SJSA1 (cell line): Measurements from ENCODE around the gene PITPNM2. TPM values are rescaled to one million over a fixed set of nuclear protein-coding genes. Genes with fewer than 3 reads are reported as not detected.

ENCODE experiments used
- DNase-seq, 2 experiments: peaks; one replicate each; pipeline ENCODE4 v3.0.0-alpha.2; 2015 to 2020; ENCODE audit warnings: low spot score in 2 of 2, low read depth in 1 of 2
- H3K27ac ChIP-seq: fragments of 250-450 bp; sonication (Bioruptor Pico); 2 replicates; pipeline ENCODE4 v1.5.1; 2020; ENCODE audit warnings: mild to moderate bottlenecking, moderate library complexity
- H3K27me3 ChIP-seq: fragments of 250-450 bp; sonication (Bioruptor Pico); replicated peaks from 2 replicates; pipeline ENCODE4 v1.5.1; 2020; ENCODE audit warnings: mild to moderate bottlenecking, moderate library complexity
- H3K36me3 ChIP-seq: fragments of 250-450 bp; sonication (Bioruptor Pico); 2 replicates; pipeline ENCODE4 v1.5.1; 2020; ENCODE audit warnings: mild to moderate bottlenecking
- H3K4me1 ChIP-seq: fragments of 250-450 bp; sonication (Bioruptor Pico); replicated peaks from 2 replicates; pipeline ENCODE4 v1.6.1; 2021; ENCODE audit warnings: mild to moderate bottlenecking
- H3K4me3 ChIP-seq: fragments of 250-450 bp; sonication (Bioruptor Pico); 2 replicates; pipeline ENCODE4 v1.5.1; 2020; ENCODE audit warnings: mild to moderate bottlenecking
- H3K9me3 ChIP-seq: fragments of 250-450 bp; sonication (Bioruptor Pico); replicated peaks from 2 replicates; pipeline ENCODE4 v1.5.1; 2020; ENCODE audit warnings: mild to moderate bottlenecking
- total RNA-seq: library from RNA; depleted of rRNA; stranded (reverse); fragments of >200 nt; shearing (Covaris generic); gene quantifications from 2 replicates; pipeline ENCODE4 v1.2.3, GENCODE V29; 2014; rRNA removed

The PITPNM2 gene
- 0.42 TPM in 1 of 2 replicates, not detected in the other for total RNA-seq

DNA sequence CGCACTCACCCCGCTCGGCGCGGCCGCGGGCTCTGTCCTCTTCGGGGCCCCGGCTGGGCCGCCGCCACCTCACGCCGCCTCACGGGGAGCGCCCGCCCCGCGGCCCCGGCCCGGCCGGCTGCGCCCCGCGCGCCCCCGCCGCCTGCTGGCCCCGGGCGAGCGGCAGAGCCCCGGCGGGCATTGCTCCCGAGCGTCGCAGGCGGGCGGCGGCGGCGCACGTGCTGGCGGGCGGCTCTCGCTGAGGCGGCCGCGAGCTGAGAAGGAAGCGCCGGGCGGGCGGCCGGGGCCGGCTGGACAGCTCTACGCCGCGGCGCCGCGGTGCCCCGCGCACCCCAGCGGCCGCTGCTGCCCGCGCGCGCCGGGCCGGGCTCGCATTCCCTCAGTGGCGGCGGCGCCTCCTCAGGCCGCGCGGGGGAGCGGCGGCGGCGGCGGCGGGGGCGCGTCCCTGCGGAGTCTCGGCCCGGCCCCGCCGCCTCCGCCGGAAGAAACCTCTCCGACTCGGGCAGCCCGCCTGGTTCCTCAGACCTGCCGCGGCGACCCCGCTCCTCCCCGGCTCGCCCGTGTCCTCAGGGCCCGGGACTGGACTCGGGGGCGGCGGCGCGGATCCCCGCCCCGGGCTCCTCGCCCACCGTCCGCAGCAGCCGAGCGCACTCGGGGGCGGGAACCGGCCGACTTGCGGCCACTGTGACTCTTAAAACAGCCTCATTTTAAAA, at the start of gene PITPNM2:
Gene PITPNM2, minus strand, starts transcription at position 347 of the 713 bp plus-strand sequence. CDS start 116,500 bp downstream, outside the sequence.
- Histone ChIP-seq H3K27ac (no peak within 1 kb of the TSS), H3K4me1 (peaks cover 12% of the 10 kb centered on the region), H3K36me3 (peaks cover 5% of the 10 kb centered on the region; the same call in 1 of the 2 replicates), H3K27me3 (no peaks in the 10 kb centered on the region), H3K9me3 (no peaks in the 10 kb centered on the region), H3K4me3 (peak within 1 kb of the TSS; percentile 53)
- DNase-seq: peak; percentile 48 to 56

DNA sequence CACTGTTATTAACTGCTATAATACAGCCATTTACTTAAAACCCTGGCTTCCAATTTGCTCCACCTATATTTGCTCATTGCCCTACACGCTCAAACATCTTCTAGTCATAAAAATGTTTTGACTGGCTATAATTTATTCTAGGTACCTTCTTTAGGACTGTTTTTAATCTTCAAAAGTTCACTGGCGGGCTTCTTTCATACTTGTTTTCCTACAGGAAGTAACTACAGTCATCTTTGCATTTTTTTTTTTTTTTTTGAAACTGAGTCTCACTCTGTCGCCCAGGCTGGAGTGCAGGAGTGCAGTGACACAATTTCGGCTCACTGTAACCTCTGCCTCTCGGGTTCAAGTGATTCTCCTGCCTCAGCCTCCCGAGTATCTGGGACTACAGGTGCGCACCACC, 49.5 kb upstream of the PITPNM2 start:
- H3K4me1 ChIP-seq: no peaks in the 10 kb centered on the region
- H3K27ac ChIP-seq: no peak overlapping the region
- H3K36me3 ChIP-seq: peaks cover 64% of the 10 kb centered on the region
- H3K9me3 ChIP-seq: no peaks in the 10 kb centered on the region
- no peaks in the 10 kb centered on the region for H3K27me3 ChIP-seq
- H3K4me3 ChIP-seq: no peak overlapping the region
- no peak for DNase-seq

DNA sequence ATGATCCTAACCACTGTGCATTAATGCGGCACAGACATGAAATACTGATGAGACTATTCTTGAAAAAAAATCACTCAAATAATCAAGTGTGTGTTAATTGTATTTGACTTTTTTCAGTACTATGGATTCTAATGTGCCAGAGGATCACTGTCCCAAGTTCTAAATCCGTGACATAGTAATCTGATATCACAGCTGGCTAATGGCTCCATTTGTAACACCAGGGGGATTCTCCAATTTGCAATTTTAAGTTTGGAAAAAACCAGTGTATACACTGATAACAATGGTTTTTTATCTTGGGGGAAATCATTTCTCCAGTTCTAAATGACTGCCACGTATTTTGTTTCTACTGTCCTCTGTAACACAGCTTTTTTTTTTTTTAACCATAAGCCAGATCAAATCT, 49.0 kb upstream of the PITPNM2 start:
- Histone ChIP-seq H3K4me3 (no peak overlapping the region), H3K36me3 (peaks cover 61% of the 10 kb centered on the region), H3K27ac (no peak overlapping the region), H3K4me1 (no peaks in the 10 kb centered on the region), H3K27me3 (no peaks in the 10 kb centered on the region), H3K9me3 (no peaks in the 10 kb centered on the region)
- DNase-seq: no peak

DNA sequence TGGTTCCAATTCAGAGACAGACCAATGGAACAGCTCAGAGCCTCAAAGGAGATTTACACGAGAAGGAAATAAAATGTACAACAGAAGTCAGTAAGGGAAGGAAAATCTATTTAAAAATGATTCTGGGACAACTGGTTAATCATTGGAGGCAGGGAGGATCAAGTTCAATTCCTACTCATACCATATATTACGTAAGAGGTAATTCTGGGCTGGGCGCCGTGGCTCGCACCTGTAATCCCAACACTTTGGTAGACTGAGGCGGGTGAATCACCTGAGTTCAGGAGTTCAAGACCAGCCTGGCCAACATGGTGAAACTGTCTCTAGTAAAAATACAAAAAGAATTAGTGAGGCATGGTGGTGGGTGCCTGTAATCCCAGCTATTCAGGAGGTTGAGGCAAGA, 36.7 kb upstream of the PITPNM2 start:
- no peak overlapping the region for H3K4me3 ChIP-seq
- H3K27ac ChIP-seq: no peak overlapping the region
- no peak for DNase-seq
- H3K36me3 ChIP-seq: peaks cover 60% of the 10 kb centered on the region
- H3K27me3 ChIP-seq: no peaks in the 10 kb centered on the region
- H3K4me1 ChIP-seq: no peaks in the 10 kb centered on the region
- no peaks in the 10 kb centered on the region for H3K9me3 ChIP-seq

DNA sequence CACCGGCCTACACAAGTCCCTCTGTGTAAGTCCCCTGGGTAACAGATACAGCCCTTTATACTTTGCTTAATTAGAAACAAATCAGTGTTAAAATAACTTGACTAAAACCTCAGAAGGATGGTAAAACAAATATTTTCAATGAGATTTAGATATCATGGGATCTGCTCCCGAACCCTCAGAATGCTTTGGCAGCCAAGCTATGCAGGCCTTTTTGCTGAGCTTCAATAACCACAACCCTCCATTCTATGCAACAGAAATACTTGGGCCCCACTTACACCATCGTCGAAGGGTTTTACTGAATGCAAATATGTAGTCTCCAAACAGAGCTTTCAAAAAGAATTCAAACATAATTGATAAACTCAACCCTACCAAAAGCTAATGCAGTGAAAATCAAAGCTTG, 29.3 kb upstream of the PITPNM2 start:
- H3K27me3 ChIP-seq: no peaks in the 10 kb centered on the region
- no peak for DNase-seq
- no peaks in the 10 kb centered on the region for H3K4me1 ChIP-seq
- no peak overlapping the region for H3K4me3 ChIP-seq
- H3K36me3 ChIP-seq: peaks cover 53% of the 10 kb centered on the region
- no peaks in the 10 kb centered on the region for H3K9me3 ChIP-seq
- H3K27ac ChIP-seq: no peak overlapping the region

DNA sequence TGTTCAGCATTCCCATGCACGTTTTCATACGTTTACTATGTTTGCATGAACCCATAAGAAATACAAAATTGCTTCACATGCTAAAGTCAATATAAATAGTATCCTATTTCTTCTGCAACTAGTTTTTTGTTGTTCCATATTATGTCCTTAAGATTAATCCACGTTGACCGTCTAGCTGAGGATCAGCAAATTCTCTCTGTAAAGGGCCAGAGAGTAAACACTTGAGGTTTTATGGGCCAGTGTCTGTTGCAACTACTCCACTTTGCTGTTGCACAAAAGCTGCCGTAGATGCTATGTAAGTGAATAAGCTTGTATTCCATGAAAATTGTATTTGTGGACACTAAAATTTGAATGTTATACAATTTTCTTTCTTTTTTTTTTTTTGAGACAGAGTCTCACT, 21.1 kb upstream of the PITPNM2 start:
- no peaks in the 10 kb centered on the region for H3K4me1 ChIP-seq
- H3K27me3 ChIP-seq: no peaks in the 10 kb centered on the region
- no peaks in the 10 kb centered on the region for H3K9me3 ChIP-seq
- DNase-seq: no peak
- H3K27ac ChIP-seq: no peak overlapping the region
- H3K36me3 ChIP-seq: peaks cover 43% of the 10 kb centered on the region
- H3K4me3 ChIP-seq: no peak overlapping the region

DNA sequence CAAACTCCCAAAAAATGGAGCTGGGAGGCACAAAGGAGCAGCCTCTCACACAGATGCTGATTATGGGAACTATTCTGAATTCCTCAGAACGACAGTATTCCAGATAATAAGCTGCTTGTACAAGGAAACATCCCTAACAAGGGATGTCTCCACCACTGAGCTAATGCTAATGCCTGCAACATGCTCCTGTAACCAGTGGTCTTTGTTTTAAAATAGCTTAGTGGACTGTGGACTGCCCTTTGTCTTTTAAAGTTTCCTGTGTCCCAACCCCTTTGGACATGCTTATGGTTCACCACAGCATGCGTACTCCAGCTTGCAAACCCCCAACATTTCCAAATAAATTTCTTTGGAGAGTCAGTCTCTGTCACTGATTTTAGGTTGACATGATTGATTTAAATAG, 16.4 kb upstream of the PITPNM2 start:
- H3K4me1 ChIP-seq: no peaks in the 10 kb centered on the region
- H3K27ac ChIP-seq: no peak overlapping the region
- no peaks in the 10 kb centered on the region for H3K9me3 ChIP-seq
- no peak for DNase-seq
- peaks cover 59% of the 10 kb centered on the region for H3K36me3 ChIP-seq
- H3K4me3 ChIP-seq: no peak overlapping the region
- no peaks in the 10 kb centered on the region for H3K27me3 ChIP-seq

DNA sequence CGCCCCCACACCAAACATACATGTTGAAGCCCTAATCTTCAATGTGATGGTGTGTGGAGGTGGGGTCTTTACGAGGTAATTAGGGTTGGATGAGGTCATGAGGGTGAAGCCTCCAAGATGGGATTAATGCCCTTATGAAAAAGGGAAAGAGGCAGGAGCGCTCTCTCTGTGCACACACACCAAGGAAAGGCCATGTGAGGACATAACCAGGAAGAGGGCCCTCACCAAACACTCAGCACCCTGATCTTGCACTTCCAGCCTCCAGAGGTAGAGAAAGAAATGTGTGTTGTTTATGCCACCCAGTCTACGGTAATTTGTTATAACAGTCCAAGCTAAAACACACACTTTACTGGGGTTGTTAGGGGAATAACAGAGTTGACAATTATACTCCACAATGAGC, 14.6 kb upstream of the PITPNM2 start:
- Histone ChIP-seq H3K9me3 (no peaks in the 10 kb centered on the region), H3K4me3 (no peak overlapping the region), H3K4me1 (no peaks in the 10 kb centered on the region), H3K27me3 (no peaks in the 10 kb centered on the region), H3K27ac (no peak overlapping the region), H3K36me3 (peaks cover 56% of the 10 kb centered on the region)
- DNase-seq: no peak

DNA sequence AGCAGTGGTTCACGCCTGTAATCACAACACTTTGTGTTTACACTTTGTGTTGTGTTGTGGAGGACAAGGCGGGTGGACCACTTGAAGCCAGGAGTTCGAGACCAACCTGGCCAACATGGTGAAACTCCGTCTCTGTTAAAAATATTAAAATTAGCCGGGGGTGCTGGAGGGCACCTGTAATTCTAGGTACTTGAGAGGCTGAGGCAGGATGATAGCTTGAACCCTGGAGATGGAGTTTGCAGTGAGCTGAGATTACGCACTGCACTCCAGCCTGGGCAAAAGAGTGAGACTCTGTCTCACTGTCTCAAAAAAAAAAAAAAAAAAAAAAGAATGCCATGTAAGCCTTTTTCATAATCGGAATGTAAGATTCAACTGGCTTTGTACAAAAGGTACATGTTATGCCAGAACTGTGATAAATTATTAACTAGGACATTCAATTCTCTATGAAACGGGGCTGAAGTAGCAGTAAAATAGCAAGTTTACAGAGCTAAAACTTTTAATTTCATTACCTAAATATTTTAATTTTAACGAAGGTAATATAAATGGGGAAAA, 13.9 kb upstream of the PITPNM2 start:
- Histone ChIP-seq H3K36me3 (peaks cover 58% of the 10 kb centered on the region), H3K9me3 (no peaks in the 10 kb centered on the region), H3K4me1 (no peaks in the 10 kb centered on the region), H3K4me3 (no peak overlapping the region), H3K27ac (no peak overlapping the region), H3K27me3 (no peaks in the 10 kb centered on the region)
- no peak for DNase-seq

DNA sequence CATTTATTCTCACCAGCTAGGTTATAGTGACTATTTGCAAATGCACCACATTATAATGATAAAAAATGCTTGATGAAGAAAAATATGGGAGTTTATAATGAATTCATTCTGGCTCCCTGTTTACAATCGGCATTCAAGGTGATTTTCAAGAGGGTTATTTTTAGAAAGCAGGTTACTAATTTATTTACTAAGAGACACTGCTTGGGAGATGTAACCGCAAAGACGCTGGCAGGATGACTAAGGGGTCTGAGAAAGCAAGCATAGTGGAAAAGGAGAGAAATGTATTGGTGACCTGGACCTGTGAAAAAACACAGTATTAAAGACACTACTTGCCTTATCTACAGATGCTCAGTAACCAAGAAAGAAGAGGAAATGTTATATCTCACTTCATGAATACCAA, 13.3 kb upstream of the PITPNM2 start:
- H3K4me1 ChIP-seq: no peaks in the 10 kb centered on the region
- no peak overlapping the region for H3K27ac ChIP-seq
- no peaks in the 10 kb centered on the region for H3K9me3 ChIP-seq
- H3K4me3 ChIP-seq: no peak overlapping the region
- no peaks in the 10 kb centered on the region for H3K27me3 ChIP-seq
- peaks cover 59% of the 10 kb centered on the region for H3K36me3 ChIP-seq
- no peak for DNase-seq

DNA sequence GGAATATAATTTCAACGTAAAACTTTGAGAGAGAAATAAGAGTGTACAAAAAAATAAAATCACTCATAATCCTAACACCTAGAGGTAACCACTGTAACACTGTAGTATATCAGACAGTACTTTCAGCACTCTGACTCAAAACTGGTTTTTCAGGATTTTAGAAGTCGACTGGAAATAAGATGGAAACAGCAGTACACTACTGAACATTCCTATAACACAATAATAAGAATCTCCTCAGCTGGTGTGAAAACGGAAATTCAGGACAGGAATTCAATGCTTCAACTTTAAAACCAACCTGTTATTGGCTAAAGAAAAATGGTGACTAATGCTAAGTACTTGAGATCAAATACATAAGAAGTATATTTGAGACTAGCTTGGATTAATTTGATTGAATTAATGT, 12.3 kb upstream of the PITPNM2 start:
- H3K27ac ChIP-seq: no peak overlapping the region
- H3K27me3 ChIP-seq: no peaks in the 10 kb centered on the region
- no peaks in the 10 kb centered on the region for H3K9me3 ChIP-seq
- H3K36me3 ChIP-seq: peaks cover 59% of the 10 kb centered on the region
- no peaks in the 10 kb centered on the region for H3K4me1 ChIP-seq
- no peak for DNase-seq
- no peak overlapping the region for H3K4me3 ChIP-seq

DNA sequence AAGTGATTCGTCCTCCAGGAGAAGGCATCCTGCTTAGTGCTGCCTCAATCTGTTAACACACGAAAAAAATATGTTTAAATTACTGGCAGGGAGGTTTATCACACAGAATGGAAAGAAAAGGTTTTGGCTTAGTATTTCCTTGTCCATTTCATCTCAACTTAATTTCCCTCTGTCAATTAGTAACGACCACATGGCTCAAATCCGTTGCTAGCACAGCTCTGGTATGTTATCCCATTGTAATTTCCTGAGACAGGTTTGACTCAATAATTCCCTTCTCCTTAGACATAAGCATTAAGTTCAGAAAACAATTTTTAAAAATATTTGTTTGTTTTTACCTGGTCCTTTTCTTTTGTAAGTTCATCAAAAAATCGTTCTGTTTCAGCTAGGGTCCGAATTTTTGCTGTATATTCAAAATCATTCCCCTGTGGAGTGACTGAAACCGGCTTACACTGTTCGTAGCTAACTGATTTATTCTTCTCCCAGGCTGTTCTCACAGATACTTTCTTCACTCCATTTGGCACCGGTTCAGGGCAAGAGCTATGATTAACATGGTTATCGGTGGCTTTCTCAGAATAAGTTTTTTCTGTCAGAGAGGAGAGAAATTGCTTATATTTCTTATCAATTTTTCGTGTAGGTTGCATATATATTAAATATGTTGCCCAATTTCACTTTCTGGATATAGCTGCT, 10.1 kb upstream of the PITPNM2 start:
- peaks cover 49% of the 10 kb centered on the region for H3K36me3 ChIP-seq
- H3K9me3 ChIP-seq: no peaks in the 10 kb centered on the region
- no peak overlapping the region for H3K27ac ChIP-seq
- no peaks in the 10 kb centered on the region for H3K27me3 ChIP-seq
- DNase-seq: no peak
- H3K4me3 ChIP-seq: no peak overlapping the region
- no peaks in the 10 kb centered on the region for H3K4me1 ChIP-seq

DNA sequence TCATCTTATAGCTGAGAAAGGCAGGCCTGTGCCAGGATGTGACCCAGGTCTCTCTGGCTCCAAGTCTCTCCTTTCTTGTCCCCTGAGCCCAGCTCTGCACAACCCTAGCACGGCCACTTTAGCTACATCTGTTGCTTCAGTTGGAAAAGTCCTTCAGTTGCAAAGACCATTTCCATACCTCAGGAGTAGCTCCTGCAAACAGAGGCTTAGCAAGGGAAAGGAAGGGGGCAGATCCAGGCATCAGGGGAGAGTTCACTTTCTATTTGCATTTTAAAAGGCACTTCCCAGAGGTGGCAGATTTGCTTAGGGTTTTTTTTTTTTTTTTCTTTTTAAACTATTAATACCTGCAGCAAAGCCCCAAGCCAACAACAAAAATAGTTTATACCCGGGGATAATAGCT, 3.0 kb upstream of the PITPNM2 start:
- Histone ChIP-seq H3K9me3 (no peaks in the 10 kb centered on the region), H3K4me1 (peaks cover 12% of the 10 kb centered on the region), H3K27ac (no peak overlapping the region), H3K27me3 (no peaks in the 10 kb centered on the region), H3K4me3 (no peak overlapping the region), H3K36me3 (peaks cover 5% of the 10 kb centered on the region; the same call in 1 of the 2 replicates)
- no peak for DNase-seq

DNA sequence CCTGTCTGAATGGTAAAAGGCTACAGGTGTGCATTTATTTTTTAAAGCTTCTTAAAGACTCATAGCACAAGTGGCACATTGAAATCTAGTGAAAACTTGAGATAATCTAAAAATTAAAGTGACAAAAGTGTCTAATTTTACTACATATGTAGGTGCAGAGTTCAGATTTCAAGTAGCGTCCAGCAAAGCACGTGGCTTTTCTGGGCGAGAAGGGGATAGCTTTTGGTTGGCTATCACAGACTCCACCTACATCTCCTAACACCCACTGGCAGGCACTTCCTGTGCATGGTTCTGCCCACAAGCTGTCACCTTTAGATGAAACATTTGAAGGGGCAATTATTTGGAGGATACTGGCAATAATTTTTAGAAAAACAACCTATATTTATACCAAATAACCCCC, 1.9 kb upstream of the PITPNM2 start:
- no peaks in the 10 kb centered on the region for H3K9me3 ChIP-seq
- no peak for DNase-seq
- peaks cover 12% of the 10 kb centered on the region for H3K4me1 ChIP-seq
- peaks cover 5% of the 10 kb centered on the region; the same call in 1 of the 2 replicates for H3K36me3 ChIP-seq
- no peak overlapping the region for H3K4me3 ChIP-seq
- H3K27me3 ChIP-seq: no peaks in the 10 kb centered on the region
- no peak overlapping the region for H3K27ac ChIP-seq
